ENCODE measurements around the gene ITGB5. TPM values are rescaled to one million over a fixed set of nuclear protein-coding genes. Genes with fewer than 3 reads are reported as not detected.

The ITGB5 gene
- total RNA-seq, 1 experiment from 2014 or later: 146 TPM

- Histone ChIP-seq H4K91ac (ENCODE audit: insufficient read length, low read depth, low read length) (no peak overlapping the region), H4K5ac (ENCODE audit: insufficient read length, low read depth, low read length) (no peak overlapping the region), H3K18ac (ENCODE audit: insufficient read length, low read depth, low read length) (no peak overlapping the region), H3K4me2 (ENCODE audit: insufficient read depth, insufficient read length, low read length) (peak overlapping the region; percentile 5), H3K4ac (ENCODE audit: low read depth, low read length) (no peak overlapping the region), H2BK12ac (ENCODE audit: insufficient read length, low read depth, low read length) (no peak overlapping the region), H3K79me2 (ENCODE audit: insufficient read depth, low read length) (peaks cover 43% of the 10 kb centered on the region; the same call in 1 of the 2 replicates), H2AK5ac (ENCODE audit: insufficient read length, low read length) (no peak overlapping the region), H3K14ac (ENCODE audit: insufficient read depth, low read length) (no peak overlapping the region), H3K27me3 (ENCODE audit: insufficient read depth, low read length) (no peaks in the 10 kb centered on the region), H3K9me3 (ENCODE audit: control insufficient read depth, low read depth, low read length) (no peaks in the 10 kb centered on the region), H3K27ac (ENCODE audit: insufficient read length, low read depth, low read length) (no peak overlapping the region), H3T11ph (ENCODE audit: low read length) (no peak overlapping the region), H2BK15ac (ENCODE audit: low read depth, low read length) (no peak overlapping the region), H3K56ac (ENCODE audit: insufficient read length, low read depth, low read length) (no peak overlapping the region), H2AFZ (ENCODE audit: low read length) (no peak overlapping the region), H3K23me2 (ENCODE audit: insufficient read length, low read depth, low read length, poor library complexity, severe bottlenecking) (peaks cover 12% of the 10 kb centered on the region), H2BK20ac (ENCODE audit: low read depth, low read length, poor library complexity, severe bottlenecking) (no peak overlapping the region), H4K8ac (replicated peaks; ENCODE audit: insufficient read length, low read depth, low read length) (no peak overlapping the region), H4K20me1 (ENCODE audit: control insufficient read depth, insufficient read depth, insufficient read length) (no peaks in the 10 kb centered on the region), H3K4me1 (ENCODE audit: insufficient read depth, low read length) (peaks cover 18% of the 10 kb centered on the region), H2BK120ac (ENCODE audit: low read depth, low read length, poor library complexity, severe bottlenecking) (no peak overlapping the region), H3K79me1 (ENCODE audit: insufficient read depth, low read depth, low read length, poor library complexity, severe bottlenecking) (peaks cover 8% of the 10 kb centered on the region), H2BK5ac (ENCODE audit: insufficient read length, low read length) (no peak overlapping the region), H3K9ac (ENCODE audit: extremely low read depth, insufficient read length, low read length) (no peak overlapping the region), H3K23ac (ENCODE audit: insufficient read length, low read depth, low read length) (no peak overlapping the region)
- H3K4me3 Mint-ChIP-seq: peak overlapping the region in 1 of 2 experiments; percentile 90; a peak in 3 of 5 replicates
- H3K36me3 Mint-ChIP-seq (ENCODE audit: insufficient read depth in 1 of 3, low read depth in 3 of 3): peaks cover 8 to 19% (median 10%) of the 10 kb centered on the region in 3 experiments; a peak in 6 of 7 replicates
- H3K4me1 Mint-ChIP-seq: peaks cover 63 to 66% of the 10 kb centered on the region in 2 experiments
- no peaks in the 10 kb centered on the region; a peak in 1 of 5 replicates for H3K9me3 Mint-ChIP-seq
- peak overlapping the region; percentile 86 to 97 (median 91) for H3K27ac Mint-ChIP-seq
- no peak for DNase-seq
- TF ChIP-seq CTCF (conservative IDR thresholded peaks at IDR 0.05): no peak
- WGBS (ENCODE audit: extremely low coverage, insufficient read length, low lambda C conversion rate): no CpG with 5 or more reads among the region's 13 CpGs
- H3K27me3 Mint-ChIP-seq (ENCODE audit: low read depth): no peaks in the 10 kb centered on the region
These were observed 4.1 kb downstream of the ITGB5 start for GRCh38 chr3:124882816-124883747.
